ENCODE measurements around the gene C6orf132. TPM values are rescaled to one million over a fixed set of nuclear protein-coding genes. Genes with fewer than 3 reads are reported as not detected.

The C6orf132 gene
- total RNA-seq, 4 donors from 2014 or later: 0.05 to 0.16 TPM; not detected in 2

DNA sequence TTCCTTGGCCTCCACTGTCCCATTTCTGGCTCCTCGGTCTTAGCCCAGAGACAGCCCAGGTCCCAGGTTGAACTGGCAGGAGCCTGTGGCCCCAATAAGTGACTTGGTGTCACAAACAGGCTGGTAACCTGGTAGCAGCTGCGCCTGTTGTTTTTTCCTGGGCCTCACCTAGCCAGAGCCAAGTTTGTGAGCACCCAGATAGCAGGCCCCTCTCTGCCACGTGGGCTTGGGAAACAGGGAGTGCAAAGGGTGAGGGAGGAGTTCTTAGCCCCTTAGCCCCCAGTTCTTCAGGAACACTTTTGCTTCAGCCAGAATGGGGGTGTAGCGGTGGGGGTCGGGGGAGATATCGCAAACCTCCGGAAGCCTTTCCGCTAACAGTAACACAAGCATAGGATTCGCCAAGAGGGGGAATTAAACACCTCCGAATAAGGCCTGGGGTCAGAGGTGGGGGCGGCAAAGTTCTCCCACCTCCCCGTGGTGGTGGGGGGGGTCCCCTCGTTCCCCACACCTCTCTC lies 760 bp downstream of the C6orf132 start:
- Histone ChIP-seq H3K27ac (no peak overlapping the region), H3K9me3 (no peaks in the 10 kb centered on the region), H3K27me3 (peaks cover 22 to 28% (median 28%) of the 10 kb centered on the region in 3 donors), H3K36me3 (no peaks in the 10 kb centered on the region), H3K4me3 (peak overlapping the region; percentile 45 to 55 (median 47)), H3K4me1 (peaks cover 0 to 12% of the 10 kb centered on the region in 2 donors)
- intact Hi-C loops (cut with DNase I; ENCODE audit: low total_unique reads) (no loop called here), in situ Hi-C loops (cut with MboI; ENCODE audit: low sequenced_read_pairs in 4 of 4) (no loop called here)
- DNase-seq (no peak), ATAC-seq (no peak)
- TF ChIP-seq POLR2A (IDR thresholded peaks at IDR 0.05): no peak
- TF ChIP-seq, protein P1, sequence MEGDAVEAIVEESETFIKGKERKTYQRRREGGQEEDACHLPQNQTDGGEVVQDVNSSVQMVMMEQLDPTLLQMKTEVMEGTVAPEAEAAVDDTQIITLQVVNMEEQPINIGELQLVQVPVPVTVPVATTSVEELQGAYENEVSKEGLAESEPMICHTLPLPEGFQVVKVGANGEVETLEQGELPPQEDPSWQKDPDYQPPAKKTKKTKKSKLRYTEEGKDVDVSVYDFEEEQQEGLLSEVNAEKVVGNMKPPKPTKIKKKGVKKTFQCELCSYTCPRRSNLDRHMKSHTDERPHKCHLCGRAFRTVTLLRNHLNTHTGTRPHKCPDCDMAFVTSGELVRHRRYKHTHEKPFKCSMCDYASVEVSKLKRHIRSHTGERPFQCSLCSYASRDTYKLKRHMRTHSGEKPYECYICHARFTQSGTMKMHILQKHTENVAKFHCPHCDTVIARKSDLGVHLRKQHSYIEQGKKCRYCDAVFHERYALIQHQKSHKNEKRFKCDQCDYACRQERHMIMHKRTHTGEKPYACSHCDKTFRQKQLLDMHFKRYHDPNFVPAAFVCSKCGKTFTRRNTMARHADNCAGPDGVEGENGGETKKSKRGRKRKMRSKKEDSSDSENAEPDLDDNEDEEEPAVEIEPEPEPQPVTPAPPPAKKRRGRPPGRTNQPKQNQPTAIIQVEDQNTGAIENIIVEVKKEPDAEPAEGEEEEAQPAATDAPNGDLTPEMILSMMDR (IDR thresholded peaks at IDR 0.05 in 4 of 5, conservative IDR thresholded peaks at IDR 0.05 in 1 of 5): no peak

DNA sequence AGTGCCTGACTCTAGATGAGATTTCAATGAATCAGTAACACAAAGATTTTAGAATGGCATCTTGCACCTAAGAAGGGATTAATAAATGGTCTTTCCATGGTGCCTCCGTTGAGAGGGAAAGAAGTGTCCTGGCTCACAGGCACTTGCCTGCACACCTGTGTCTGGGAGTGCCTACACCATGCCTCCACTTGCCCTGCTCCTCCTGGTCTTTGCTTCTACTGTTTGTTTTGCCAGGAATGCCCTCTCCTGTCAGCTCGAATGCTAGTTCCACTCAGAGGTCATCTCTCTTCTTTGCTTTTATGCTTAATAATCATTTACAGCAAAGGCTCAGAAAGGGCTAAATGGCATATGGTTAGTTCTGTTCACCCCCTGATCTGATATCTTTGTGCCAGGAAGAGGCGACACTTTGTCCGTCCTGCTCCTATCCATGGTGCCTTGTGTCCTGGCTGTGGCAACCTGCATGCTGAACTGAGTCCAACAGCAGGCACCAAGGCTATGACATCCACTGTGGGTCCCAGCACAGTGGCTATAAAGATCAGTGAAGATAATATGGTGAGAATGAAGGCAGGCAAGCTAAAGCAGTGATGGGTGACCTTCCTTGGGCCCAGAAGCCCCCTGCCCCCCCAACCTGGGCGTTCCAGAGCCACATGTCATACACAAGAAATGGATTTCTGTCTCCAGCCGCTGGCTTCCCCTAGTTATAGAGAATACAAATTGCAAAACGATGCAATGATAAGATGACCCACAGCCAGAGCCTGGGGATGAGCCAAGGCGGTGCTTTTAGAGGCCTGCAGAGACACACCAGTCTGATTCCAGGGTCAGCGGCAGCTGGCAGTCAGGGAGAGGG lies 1.4 kb downstream of the C6orf132 start:
- no peak for TF ChIP-seq POLR2A (IDR thresholded peaks at IDR 0.05)
- TF ChIP-seq, protein P1 (IDR thresholded peaks at IDR 0.05 in 4 of 5, conservative IDR thresholded peaks at IDR 0.05 in 1 of 5): no peak
- no peak overlapping the region for H3K27ac ChIP-seq
- intact Hi-C loops (cut with DNase I; ENCODE audit: low total_unique reads): no loop called here
- DNase-seq (no peak), ATAC-seq (no peak)
- H3K4me1 ChIP-seq: peaks cover 0 to 12% of the 10 kb centered on the region in 2 donors
- in situ Hi-C loops (cut with MboI; ENCODE audit: low sequenced_read_pairs in 4 of 4): no loop called here
- peaks cover 22 to 28% (median 28%) of the 10 kb centered on the region in 3 donors for H3K27me3 ChIP-seq
- no peaks in the 10 kb centered on the region for H3K9me3 ChIP-seq
- H3K4me3 ChIP-seq: no peak overlapping the region
- H3K36me3 ChIP-seq: no peaks in the 10 kb centered on the region

DNA sequence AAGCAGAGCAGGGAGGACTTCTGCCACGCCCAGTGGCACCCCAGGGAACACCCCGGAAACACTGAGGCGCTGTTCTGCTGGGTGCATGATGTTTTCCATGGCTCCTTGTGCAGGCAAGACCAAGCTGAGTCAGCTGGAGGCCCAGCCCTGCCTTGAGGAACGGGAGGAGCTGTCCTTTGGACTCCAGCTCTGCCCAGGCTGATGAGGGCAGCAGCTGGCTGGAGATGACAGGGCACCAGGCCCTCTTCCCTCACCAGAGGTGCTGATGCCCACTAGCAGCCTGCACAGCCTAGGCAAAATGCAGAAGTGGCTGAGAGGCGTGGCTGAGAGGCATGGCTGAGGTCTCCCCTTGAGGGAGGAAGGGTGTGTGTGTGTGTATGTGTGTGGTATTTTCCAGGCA lies 2.4 kb downstream of the C6orf132 start:
- DNase-seq: no peak
- Histone ChIP-seq H3K27ac (no peak overlapping the region), H3K36me3 (no peaks in the 10 kb centered on the region), H3K4me1 (peaks cover 0 to 12% of the 10 kb centered on the region in 2 donors), H3K4me3 (no peak overlapping the region), H3K9me3 (no peaks in the 10 kb centered on the region), H3K27me3 (peaks cover 22 to 28% (median 28%) of the 10 kb centered on the region in 3 donors)
- no peak for TF ChIP-seq POLR2A (IDR thresholded peaks at IDR 0.05)
- TF ChIP-seq, protein P1 (IDR thresholded peaks at IDR 0.05 in 4 of 5, conservative IDR thresholded peaks at IDR 0.05 in 1 of 5): no peak
- ATAC-seq: no peak
- intact Hi-C loops (cut with DNase I; ENCODE audit: low total_unique reads) (no loop called here), in situ Hi-C loops (cut with MboI; ENCODE audit: low sequenced_read_pairs in 4 of 4) (no loop called here)

DNA sequence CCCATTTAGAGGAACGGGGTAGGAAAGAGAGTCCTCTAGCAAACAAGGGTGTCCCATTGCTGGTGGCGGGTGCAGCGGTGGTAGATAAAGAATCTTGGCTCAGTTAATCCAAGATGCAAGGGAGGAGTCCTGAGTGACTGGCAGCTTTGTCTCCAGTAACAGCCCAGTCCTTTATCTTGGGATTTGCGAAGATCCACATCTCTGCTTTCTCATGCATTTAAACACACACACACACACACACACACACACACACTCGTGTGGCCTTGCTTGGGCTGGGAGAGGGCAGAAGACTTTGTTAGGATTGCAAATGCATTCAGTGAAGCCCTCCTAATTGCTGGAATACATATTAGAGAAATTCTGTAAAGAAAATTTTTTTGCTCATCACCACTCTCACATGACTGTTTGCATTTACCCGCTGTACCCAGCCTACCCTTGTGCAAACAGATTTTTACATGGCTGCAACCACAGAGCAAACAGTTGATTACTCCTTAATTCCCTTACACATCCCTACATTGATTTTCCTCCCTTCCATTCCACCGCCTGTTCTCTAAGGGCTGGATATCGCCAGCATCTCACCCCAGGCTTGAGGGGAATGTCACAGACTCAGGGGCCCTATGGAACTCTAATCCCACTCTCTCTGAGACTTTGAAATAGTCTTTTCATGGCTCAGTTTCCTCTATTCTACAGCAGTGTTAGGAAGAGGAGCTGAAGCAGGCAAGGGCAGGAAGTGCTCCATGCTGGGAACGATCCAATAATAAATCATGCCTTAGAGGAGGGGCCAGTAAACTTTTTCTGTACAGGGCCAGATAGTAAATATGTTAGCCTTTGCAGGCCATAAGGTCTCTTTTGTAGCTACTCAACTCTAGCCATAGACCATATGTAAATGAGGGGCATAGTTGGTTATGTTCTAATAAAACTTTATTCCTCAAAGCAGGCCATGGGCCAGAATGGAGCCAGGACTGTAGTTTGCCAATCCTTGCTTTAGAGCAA lies 3.5 kb downstream of the C6orf132 start:
- no peak for DNase-seq

More for the DNA sequence above, 3.5 kb downstream of the C6orf132 start:
- Histone ChIP-seq H3K36me3 (no peaks in the 10 kb centered on the region), H3K4me3 (no peak overlapping the region), H3K27ac (no peak overlapping the region), H3K27me3 (peaks cover 22 to 28% (median 26%) of the 10 kb centered on the region in 3 donors), H3K9me3 (no peaks in the 10 kb centered on the region), H3K4me1 (peaks cover 0 to 12% of the 10 kb centered on the region in 2 donors)
- ATAC-seq: no peak
- intact Hi-C loops (cut with DNase I; ENCODE audit: low total_unique reads) (no loop called here), in situ Hi-C loops (cut with MboI; ENCODE audit: low sequenced_read_pairs in 4 of 4) (no loop called here)
- TF ChIP-seq, protein P1 (IDR thresholded peaks at IDR 0.05 in 4 of 5, conservative IDR thresholded peaks at IDR 0.05 in 1 of 5): no peak
- TF ChIP-seq POLR2A (IDR thresholded peaks at IDR 0.05): no peak
